GM12892 (cell line): ENCODE data around the gene DSG3.

Experiments used
- POLR2A ChIP-seq: IDR thresholded peaks from 2 replicates; pipeline ENCODE4 v1.6.1; 2011; ENCODE audit warnings: low read depth, low read length, control low read depth
- POLR2AphosphoS5 ChIP-seq: IDR thresholded peaks from 2 replicates; pipeline ENCODE4 v1.6.1; 2011; ENCODE audit warnings: low read depth, low read length, control low read depth
- TAF1 ChIP-seq: IDR thresholded peaks from 2 replicates; pipeline ENCODE4 v1.6.1; 2011; ENCODE audit warnings: low read depth, mild to moderate bottlenecking, control low read depth, low read length, borderline replicate concordance

DNA sequence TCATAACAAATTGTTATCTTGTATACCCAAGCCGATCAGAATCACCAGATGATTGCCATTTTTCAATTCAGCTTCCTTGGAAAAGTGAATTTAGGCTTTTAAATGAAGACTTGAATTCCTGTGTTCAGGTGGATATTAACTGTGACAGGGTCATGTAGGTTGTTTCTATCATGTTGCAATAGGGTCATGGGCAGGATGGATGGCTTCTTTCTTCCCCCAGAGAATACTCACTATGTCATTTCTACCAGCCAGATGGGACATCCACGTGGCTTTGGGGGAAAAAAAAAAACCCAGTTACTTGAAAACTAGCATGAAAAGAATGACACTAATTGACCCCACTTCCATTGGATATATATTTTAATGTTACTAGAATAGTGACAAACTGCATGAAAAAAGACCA lies 35.9 kb downstream of the DSG3 start:
- TF ChIP-seq POLR2AphosphoS5, result no peak
- no peak for TF ChIP-seq POLR2A
- TF ChIP-seq TAF1, result no peak
